ENCODE measurements around the gene TEX38.
"Not testable (repeated sequence)": the region's sequence is repeated elsewhere in the genome, so short reads cannot be mapped to it uniquely, and the experiment has no call there.

DNA sequence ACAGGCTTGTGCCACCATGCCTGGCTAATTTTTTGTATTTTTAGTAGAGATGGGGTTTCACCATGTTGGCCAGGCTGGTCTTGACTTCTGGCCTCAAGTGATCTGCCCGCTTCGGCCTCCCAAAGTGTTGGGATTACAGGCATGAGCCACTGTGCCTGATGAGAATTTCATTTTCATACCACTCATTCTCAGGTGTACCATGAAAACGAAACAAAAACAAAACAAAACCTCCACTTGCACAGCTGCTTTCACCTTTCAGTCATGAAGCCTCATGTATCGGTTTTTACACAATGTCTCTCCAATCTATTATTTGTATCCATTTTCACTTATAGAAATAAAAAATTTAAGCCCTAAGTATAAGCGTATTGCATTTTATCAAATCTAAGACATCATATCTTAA, 11.5 kb upstream of the TEX38 start:
- TF ChIP-seq YY1 (IDR thresholded peaks at IDR 0.05; ENCODE audit: insufficient read depth, insufficient read length); SUZ12 (IDR thresholded peaks at IDR 0.05; ENCODE audit: extremely low read depth, insufficient read depth, insufficient read length); ZNF274 (IDR thresholded peaks at IDR 0.05; ENCODE audit: low read depth, low read length): not testable (repeated sequence)
